Lung (tissue), 12 donors: ENCODE data around the gene KIZ. TPM values are rescaled to one million over a fixed set of nuclear protein-coding genes. Genes with fewer than 3 reads are reported as not detected.

Experiments
- ATAC-seq: fragments of 200-7000 bp; cut with Tn5 transposase; one replicate; pipeline ENCODE4 v1.9.1; 2020; ENCODE audit warnings: moderate number of reproducible peaks; ENCODE audit not compliant: insufficient read depth, low FRiP score
- DNase-seq, 3 donors: peaks; one replicate each; pipeline ENCODE4 v3.0.0-alpha.2; 2013 to 2017
- H3K27ac ChIP-seq, 2 donors: one replicate each; pipeline ENCODE4 v1.5.1; 2013; ENCODE audit warnings: mild to moderate bottlenecking in 2 of 2, moderate library complexity in 2 of 2, control low read depth in 1 of 2, inconsistent platforms in 1 of 2, low read depth in 1 of 2, low read length in 1 of 2
- H3K27me3 ChIP-seq, 3 donors: one replicate each; pipeline ENCODE4 v1.5.1; 2013; ENCODE audit warnings: low read length in 2 of 3; ENCODE audit not compliant: control insufficient read depth in 3 of 3, insufficient read depth in 3 of 3
- H3K36me3 ChIP-seq, 4 donors: one replicate each; pipeline ENCODE4 v1.5.1; 2013; ENCODE audit warnings: low read length in 4 of 4, mild to moderate bottlenecking in 1 of 4, moderate library complexity in 1 of 4; ENCODE audit not compliant: control insufficient read depth in 4 of 4, insufficient read depth in 4 of 4
- H3K4me1 ChIP-seq, 5 donors: one replicate each; pipeline ENCODE4 v1.5.1; 2013; ENCODE audit warnings: low read length in 5 of 5, mild to moderate bottlenecking in 2 of 5, moderate library complexity in 1 of 5; ENCODE audit not compliant: control insufficient read depth in 5 of 5, insufficient read depth in 5 of 5
- H3K4me3 ChIP-seq: one replicate; pipeline ENCODE4 v1.5.1; 2013; ENCODE audit warnings: mild to moderate bottlenecking, control low read depth, moderate library complexity
- H3K9ac ChIP-seq, 2 donors: one replicate each; pipeline ENCODE4 v1.5.1; 2013; ENCODE audit warnings: low read length in 2 of 2, control low read depth in 1 of 2; ENCODE audit not compliant: insufficient read depth in 1 of 2
- H3K9me3 ChIP-seq, 4 donors: one replicate each; pipeline ENCODE4 v1.5.1; 2013; ENCODE audit warnings: low read length in 3 of 4, mild to moderate bottlenecking in 1 of 4, moderate library complexity in 1 of 4; ENCODE audit not compliant: control insufficient read depth in 4 of 4, insufficient read depth in 3 of 4
- WGBS, 2 donors: extraction: QIAGEN DNeasy Blood & Tissue Kit; methylation state at CpG; one replicate each; pipeline ENCODE4 v1.1.7; 2013; 5-methylcytosine and 5-hydroxymethylcytosine counted together
- polyA plus RNA-seq, 2 donors: library from polyadenylated mRNA; stranded (reverse); fragments of 200-250 nt; gene quantifications; one replicate each; pipeline ENCODE4 v1.2.1, GENCODE V29; 2013
- total RNA-seq, 2 donors: library from RNA; depleted of rRNA in 1 of 2; stranded (reverse); fragments of >200 nt in 1 of 2; gene quantifications; one replicate each; pipeline ENCODE4 v1.2.1, GENCODE V29; 2014 to 2021
- TF ChIP-seq, protein P1 (sequence below): IDR thresholded peaks from 2 replicates; pipeline ENCODE4 v1.5.1; 2012; ENCODE audit warnings: mild to moderate bottlenecking; ENCODE audit errors: control extremely low read depth, extremely low read depth
- donor health status: control.
- donor health status: control.
- donor health status: Bipolar disorder and iron deficiency.
- donor health status: healthy.
- donor health status: DM: yes; HTN: yes; CAD: no.

KIZ gene
- total and polyA plus RNA-seq, 4 donors: 4.1 to 22.5 (median 9.1) TPM

DNA sequence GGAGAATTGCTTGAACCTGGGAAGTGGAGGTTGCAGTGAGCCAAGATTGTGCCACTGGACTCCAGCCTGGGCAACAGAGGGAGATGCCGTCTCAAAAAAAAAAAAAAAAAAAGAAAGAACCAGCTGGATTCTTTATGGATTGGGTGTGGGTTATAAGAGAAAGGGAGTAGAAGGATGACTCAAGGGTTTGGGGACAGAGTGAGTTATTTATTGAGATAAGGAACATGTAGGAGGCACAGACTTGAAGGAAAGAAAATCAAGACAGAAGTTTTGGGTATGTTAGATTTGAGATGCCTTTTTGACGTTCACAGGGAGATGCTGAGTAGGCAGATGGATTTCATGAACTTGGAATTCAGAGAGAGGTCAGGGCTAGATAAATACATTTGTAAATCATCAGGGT is 47.6 kb downstream of the KIZ start:
- Histone ChIP-seq H3K4me3 (no peak overlapping the region), H3K4me1 (peaks cover 0 to 4% (median 0%) of the 10 kb centered on the region in 5 donors), H3K9ac (no peak overlapping the region), H3K27ac (no peak overlapping the region), H3K36me3 (peaks cover 0 to 10% (median 2%) of the 10 kb centered on the region in 4 donors), H3K9me3 (peaks cover 0 to 6% (median 0%) of the 10 kb centered on the region in 4 donors), H3K27me3 (no peaks in the 10 kb centered on the region)
- 78 to 94% methylated on average over 2 of the region's 2 CpGs for WGBS, 2 donors
- DNase-seq (no peak), ATAC-seq (no peak)
- TF ChIP-seq, protein P1, sequence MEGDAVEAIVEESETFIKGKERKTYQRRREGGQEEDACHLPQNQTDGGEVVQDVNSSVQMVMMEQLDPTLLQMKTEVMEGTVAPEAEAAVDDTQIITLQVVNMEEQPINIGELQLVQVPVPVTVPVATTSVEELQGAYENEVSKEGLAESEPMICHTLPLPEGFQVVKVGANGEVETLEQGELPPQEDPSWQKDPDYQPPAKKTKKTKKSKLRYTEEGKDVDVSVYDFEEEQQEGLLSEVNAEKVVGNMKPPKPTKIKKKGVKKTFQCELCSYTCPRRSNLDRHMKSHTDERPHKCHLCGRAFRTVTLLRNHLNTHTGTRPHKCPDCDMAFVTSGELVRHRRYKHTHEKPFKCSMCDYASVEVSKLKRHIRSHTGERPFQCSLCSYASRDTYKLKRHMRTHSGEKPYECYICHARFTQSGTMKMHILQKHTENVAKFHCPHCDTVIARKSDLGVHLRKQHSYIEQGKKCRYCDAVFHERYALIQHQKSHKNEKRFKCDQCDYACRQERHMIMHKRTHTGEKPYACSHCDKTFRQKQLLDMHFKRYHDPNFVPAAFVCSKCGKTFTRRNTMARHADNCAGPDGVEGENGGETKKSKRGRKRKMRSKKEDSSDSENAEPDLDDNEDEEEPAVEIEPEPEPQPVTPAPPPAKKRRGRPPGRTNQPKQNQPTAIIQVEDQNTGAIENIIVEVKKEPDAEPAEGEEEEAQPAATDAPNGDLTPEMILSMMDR: no peak

DNA sequence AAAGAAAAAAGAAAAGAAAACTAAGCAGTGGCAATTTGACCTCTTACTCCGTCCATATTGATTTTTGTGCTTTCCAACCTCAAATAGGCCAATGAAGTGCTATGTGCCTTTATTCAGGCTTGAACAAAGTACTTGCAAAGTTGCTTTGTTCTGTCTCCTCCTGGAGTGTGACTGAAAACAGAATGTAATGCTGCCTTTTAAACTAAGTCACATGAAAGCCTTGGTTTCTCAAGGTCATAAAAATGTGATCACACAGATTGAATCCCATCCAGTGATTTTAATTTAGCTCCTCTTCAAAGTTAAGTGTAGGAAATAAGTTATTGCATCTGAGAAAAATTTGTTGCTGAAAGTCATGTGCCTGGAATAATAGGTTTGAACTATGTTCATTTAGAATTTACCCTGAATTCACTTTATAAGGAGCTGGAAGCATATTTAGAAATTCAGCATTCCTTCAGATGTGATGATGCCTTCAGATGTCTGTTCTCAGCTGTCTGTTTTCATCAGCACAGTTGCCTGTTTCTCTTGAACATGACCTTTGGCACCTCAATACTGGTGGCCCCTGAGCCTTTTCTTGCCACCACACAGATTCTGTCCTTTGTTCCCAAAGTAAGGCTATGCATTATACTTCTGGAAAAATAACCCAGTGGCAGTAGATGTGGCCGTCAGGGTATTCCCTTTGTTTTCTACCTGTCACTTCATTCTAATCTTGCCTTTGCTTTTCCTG is 48.8 kb downstream of the KIZ start:
- Histone ChIP-seq H3K4me1 (peaks cover 0 to 4% (median 0%) of the 10 kb centered on the region in 5 donors), H3K27ac (no peak overlapping the region), H3K36me3 (peaks cover 0 to 10% (median 2%) of the 10 kb centered on the region in 4 donors), H3K9ac (no peak overlapping the region), H3K4me3 (no peak overlapping the region), H3K9me3 (peaks cover 0 to 6% (median 0%) of the 10 kb centered on the region in 4 donors), H3K27me3 (no peaks in the 10 kb centered on the region)
- 88 to 95% methylated on average over 2 of the region's 2 CpGs for WGBS, 2 donors
- peak in 2 of 3 donors; percentile 40 to 60 for DNase-seq
- TF ChIP-seq, protein P1: no peak
- ATAC-seq: no peak

DNA sequence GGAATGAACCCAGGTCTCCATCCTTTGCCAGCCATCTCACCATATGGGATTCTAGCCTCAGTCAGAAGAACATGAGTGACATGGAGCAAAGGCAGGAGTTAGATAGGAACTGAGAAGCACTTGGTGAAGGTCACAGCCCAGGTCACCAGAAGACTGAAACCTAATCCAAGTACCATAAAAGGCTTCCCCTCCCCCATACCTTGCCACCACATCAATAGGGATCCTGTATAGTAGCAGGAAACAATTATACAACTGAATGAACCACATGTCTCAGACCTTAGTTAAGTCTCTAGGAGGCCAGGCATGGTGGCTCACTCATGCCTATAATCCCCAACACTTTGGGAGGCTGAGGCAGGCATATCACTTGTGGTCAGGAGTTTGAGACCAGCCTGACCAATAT is 49.6 kb downstream of the KIZ start:
- Histone ChIP-seq H3K27ac (no peak overlapping the region), H3K27me3 (no peaks in the 10 kb centered on the region), H3K4me3 (no peak overlapping the region), H3K36me3 (peaks cover 0 to 10% (median 2%) of the 10 kb centered on the region in 4 donors), H3K9ac (no peak overlapping the region), H3K9me3 (peaks cover 0 to 6% (median 0%) of the 10 kb centered on the region in 4 donors), H3K4me1 (peaks cover 0 to 4% (median 0%) of the 10 kb centered on the region in 5 donors)
- DNase-seq (no peak), ATAC-seq (no peak)
- TF ChIP-seq, protein P1: no peak

DNA sequence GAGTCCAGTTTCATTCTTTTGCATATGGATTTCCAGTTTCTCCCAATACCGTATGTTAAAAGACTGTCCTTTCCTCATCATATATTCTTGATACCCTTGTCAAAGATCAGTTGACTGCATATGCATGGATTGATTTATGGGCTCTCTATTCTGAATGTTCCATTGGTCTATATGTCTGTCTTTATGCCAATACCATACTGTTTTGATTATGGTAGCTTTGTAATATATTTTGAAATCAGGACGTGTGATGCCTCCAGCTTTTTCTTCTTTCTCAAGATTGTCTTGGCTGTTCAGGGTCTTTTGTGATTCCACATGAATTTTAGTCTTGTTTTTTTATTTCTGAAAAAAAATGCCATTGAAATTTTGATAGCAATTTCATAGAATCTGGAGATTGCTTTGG is 51.9 kb downstream of the KIZ start:
- ATAC-seq (no peak), DNase-seq (no peak)
- 97 to 99% methylated on average over 2 of the region's 2 CpGs for WGBS, 2 donors
- peaks cover 0 to 6% (median 0%) of the 10 kb centered on the region in 4 donors for H3K9me3 ChIP-seq
- no peaks in the 10 kb centered on the region for H3K27me3 ChIP-seq
- H3K4me1 ChIP-seq: peaks cover 0 to 4% (median 0%) of the 10 kb centered on the region in 5 donors
- no peak overlapping the region for H3K27ac ChIP-seq
- TF ChIP-seq, protein P1: no peak
- no peak overlapping the region for H3K9ac ChIP-seq
- no peak overlapping the region for H3K4me3 ChIP-seq
- peaks cover 0 to 2% (median 0%) of the 10 kb centered on the region in 4 donors for H3K36me3 ChIP-seq
